HG02981 (cell line): Measurements from ENCODE around the gene NGRN.

Source experiments
- ATAC-seq: cut with Tn5 transposase; IDR thresholded peaks from one replicate; pipeline ENCODE4 v1.9.1; 2021; ENCODE audit warnings: mild to moderate bottlenecking, moderate library complexity; ENCODE audit not compliant: unreplicated experiment

Gene NGRN, protein sequence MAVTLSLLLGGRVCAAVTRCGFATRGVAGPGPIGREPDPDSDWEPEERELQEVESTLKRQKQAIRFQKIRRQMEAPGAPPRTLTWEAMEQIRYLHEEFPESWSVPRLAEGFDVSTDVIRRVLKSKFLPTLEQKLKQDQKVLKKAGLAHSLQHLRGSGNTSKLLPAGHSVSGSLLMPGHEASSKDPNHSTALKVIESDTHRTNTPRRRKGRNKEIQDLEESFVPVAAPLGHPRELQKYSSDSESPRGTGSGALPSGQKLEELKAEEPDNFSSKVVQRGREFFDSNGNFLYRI

DNA sequence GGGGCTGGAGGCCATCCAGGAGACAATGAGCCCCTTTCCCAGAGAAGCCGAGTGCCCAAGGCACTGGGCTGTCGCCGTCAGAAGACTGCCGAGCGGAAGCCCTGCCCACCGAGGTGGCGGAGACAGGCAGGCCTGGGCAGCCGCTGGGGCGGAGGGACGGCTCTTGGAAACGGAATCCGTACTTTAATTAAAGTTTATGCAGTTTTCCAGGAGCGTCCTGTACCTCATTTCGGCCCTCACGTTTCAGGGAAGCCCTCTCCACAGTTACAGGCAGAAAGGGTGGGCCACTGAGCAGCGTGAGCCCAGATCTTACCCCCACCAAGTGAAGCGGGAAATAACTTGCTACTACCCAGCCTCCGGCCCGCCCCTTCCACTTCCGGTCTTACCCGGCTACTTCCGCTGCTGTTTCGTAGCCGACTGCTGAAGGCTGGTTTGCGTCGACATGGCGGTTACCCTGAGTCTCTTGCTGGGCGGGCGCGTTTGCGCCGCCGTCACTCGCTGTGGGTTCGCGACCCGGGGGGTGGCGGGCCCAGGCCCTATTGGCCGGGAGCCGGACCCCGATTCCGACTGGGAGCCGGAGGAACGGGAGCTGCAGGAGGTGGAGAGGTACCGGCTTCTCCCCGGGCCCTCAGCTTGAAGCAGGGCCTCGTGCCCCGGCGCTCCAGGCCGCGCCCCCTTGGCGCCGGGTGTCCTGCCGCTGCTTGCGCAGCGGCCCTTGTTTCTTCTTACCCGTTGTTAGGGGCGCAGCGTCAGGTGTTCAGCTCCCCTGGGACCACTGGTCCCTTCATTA, at the start of gene NGRN:
NGRN (plus strand) TSS at position 402 of the 790 bp plus-strand sequence; CDS start at position 443, 41 bp downstream.
- ATAC-seq, result peak; percentile 91

GRCh38 chr15:90217671-90218394, 47.6 kb upstream of the NGRN start:
- no peak for ATAC-seq

DNA sequence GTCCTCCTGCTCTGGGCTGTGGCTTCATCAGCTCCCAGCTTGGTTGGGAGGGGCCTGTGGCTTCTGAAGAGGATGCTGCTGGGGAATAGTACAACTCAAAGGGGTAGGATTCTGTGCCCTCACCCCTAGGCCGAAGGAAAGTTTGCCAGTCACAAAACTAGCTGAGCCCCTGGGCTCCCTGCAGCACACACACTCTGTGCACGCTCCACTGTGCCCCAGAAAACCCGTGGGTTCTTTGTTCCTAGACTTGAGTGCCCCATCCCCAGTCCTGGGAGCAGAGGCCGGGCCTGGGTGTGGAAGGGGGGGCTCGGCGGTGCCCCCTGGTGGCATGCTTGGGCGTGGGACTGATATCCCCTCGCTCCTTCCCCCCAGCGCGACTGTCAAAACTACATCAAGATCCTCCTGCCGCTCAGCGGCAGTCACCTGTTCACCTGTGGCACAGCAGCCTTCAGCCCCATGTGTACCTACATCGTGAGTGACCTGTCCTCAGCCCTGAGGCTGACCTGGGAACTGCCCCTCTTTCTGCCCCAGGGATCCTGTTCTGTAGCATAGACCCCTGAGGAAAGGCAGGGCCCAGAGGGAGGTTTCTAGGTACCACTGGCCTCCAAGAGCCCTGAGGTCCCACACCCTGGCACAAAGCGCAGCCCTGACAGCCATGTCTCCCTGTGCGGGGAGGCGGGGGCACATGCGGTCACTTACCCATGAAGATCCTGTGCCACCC, 45.9 kb upstream of the NGRN start:
- ATAC-seq, result no peak

- ATAC-seq, result no peak
Measured at GRCh38 chr15:90221246-90221900, 44.1 kb upstream of the NGRN start.

DNA sequence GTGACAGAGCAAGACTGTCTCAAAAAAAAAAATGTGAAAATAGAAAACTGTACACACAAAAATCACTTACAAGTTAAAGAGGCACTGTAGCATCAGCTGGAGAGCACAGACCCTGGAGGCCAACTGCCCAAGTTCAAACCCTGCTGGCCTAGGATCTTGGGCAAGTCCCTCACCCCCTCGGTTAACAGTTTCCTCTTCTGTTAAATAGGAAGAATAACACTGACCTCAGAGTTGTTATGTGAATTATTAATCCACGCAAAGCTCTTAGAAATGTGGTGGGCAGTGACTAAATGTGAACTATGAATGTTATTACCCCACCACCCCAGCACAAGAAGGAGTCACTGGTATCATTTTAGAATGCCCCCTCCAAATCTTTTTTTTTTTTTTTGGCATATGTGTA, 42.9 kb upstream of the NGRN start:
- no peak for ATAC-seq

DNA sequence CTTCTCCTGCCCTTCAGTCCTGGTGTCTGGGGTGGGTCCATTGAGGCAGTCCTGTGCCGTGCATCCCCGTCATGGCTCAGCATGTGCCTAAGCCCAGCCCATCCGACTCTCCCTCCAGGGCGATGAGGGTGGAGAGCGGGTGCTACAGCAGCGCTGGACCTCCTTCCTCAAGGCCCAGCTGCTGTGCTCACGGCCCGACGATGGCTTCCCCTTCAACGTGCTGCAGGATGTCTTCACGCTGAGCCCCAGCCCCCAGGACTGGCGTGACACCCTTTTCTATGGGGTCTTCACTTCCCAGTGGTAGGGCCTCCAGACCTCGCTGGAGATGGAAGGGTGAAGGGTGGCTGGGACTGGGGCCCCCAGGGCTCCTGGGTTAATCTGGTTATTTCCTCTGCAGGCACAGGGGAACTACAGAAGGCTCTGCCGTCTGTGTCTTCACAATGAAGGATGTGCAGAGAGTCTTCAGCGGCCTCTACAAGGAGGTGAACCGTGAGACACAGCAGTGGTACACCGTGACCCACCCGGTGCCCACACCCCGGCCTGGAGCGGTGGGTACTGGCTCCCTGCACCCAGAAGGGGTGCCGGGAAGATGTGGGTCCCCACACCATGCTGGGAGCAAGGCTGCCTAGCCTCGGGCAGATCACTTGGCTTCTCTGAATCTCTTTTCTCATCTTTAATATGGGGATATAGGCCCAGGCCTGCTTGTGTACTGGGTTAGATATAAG, 41.9 kb upstream of the NGRN start:
- no peak for ATAC-seq

DNA sequence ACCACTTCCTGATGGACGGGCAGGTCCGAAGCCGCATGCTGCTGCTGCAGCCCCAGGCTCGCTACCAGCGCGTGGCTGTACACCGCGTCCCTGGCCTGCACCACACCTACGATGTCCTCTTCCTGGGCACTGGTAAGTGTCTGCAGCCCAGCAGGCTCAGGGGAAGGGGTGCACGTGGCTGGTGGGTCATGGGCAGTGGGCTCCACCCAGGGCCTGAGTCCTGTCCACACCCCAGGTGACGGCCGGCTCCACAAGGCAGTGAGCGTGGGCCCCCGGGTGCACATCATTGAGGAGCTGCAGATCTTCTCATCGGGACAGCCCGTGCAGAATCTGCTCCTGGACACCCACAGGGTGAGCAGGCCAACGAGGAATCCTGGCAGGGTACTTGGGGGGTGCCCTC, 40.4 kb upstream of the NGRN start:
- ATAC-seq, result no peak

GRCh38 chr15:90225504-90226234, 39.8 kb upstream of the NGRN start:
- no peak for ATAC-seq

GRCh38 chr15:90227336-90227735, 38.1 kb upstream of the NGRN start:
- no peak for ATAC-seq

- ATAC-seq, result no peak
Measured at GRCh38 chr15:90227816-90228772, 37.4 kb upstream of the NGRN start.

- no peak for ATAC-seq
Measured at GRCh38 chr15:90228960-90229359, 36.5 kb upstream of the NGRN start.

DNA sequence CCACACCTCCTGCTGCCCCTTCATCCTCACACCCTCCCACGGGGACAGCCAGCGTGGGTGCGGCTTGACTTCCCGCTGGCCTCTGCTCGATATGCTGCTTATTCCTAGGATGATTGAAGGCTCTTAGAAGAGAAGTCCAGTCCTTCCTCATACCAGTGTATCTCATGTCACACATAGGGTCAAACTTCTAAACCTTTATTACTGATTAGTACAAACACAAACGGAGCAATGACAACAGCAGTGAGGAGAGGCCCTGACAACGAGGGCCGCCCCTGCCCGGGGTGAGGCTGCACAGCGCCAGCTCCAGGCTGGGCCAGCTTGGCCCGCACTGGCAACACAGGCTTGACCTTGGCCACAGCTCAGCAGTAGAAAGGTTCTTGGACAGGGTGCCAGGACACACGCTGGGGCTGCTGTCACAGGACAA, 35.4 kb upstream of the NGRN start:
- ATAC-seq, result no peak

DNA sequence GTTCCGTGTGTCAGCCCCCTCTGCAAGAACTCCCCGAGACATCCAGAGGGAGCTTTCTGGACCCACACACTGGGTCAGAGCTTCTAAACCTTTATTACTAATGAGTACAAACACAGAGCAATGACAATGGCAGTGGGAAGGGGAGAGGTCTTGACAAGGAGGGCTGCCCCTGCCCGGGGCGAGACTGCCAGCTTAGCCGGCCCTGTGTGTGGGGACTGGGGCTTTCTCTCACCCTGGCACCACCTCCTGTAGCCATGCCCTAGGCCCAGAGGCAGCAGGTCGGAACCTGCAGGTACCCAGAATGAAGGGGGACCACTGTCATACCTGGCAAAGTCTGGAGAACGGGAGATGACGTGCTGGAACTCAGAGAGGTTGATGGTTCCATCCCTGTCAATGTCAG, 34.9 kb upstream of the NGRN start:
- ATAC-seq, result no peak

DNA sequence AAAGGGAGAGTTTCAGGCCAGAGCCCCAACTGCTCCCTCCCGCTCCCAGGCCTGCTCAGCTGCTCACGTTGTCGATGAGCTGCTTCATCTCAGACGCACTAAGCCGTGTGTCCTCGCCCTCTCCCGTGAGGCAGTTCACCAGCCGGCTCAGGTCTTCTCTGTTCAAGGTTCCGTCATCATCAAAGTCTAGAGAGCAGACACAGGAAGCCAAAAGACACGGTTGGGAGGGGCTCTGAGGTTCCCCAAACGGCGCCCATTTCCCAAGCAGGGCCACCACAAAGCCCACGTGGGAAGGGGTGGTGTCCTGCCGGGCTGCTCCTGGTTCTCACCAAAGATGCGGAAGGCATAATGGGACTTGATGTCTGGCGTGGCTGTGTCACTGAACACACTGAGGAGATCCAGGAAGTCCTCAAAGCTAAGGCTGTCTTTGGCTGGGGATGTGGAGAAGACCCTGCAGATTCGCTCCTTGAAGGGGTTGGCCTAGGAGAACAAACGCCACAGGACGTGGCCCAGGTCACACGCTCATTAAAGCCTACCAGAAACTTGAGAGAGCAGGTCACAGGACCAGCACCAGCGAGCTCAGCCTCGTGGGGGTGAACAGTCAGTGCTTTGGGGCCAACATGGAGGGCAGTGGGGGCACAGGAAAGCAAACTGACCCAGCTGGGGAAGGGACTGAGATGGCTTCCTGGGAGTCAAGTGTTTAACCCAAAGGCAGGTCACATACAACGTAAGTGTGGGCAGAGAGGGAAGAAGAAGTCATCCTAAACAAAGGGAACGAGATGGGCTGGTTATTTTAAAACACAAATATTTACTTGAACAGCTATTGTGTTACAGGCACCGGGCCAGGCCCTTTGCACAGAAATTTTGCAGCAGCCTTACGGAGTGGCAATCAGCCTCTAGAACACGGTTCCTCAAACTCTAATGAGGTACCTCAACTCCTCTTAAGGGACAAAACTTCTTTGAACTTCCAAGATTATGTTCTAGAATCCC, 34.1 kb upstream of the NGRN start:
- no peak for ATAC-seq

DNA sequence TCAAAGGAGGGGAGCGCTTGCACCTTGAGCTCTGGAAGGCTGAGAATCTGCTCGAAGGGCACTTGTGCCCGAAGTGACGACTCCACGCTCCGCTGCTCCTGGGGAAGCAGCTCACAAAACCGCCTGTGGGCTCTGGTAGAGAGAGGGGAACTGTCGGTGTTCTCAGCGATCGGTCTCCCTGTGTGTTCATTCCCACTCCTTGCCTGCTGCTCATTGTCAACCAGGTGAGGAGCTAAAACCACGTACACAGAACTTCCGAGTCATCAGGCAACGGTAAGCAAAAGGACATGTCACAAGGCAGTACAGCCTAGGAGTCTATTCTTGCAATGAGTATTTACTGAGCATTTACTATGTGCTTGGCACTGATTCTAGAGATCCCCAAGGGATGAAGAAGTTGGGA, 33.3 kb upstream of the NGRN start:
- no peak for ATAC-seq

DNA sequence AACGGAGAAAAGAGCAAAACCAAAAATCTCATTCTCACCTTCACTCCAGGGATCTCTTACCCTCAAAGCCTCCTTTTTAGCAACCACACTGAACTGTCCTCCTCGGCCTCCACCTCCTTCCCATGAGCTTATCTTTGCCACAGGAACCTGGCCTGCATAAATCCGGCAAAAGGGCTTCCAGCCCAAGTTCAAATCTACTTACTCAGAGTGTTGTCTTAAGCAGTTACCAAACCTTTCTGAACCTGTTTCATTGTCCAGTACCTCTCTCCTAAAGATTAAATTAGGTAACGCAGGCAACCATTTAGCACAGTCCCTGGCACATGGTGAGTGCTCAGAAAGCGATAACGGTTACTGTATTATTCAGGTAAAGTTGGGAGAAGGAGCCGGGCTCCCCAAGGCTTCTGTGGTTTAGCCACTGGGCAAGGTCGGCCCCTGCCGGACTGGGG, 32.5 kb upstream of the NGRN start:
- no peak for ATAC-seq
